Measurements from ENCODE around the gene GUCD1. TPM values are rescaled to one million over a fixed set of nuclear protein-coding genes. Genes with fewer than 3 reads are reported as not detected.
"Not testable (repeated sequence)": the region's sequence is repeated elsewhere in the genome, so short reads cannot be mapped to it uniquely, and the experiment has no call there.

Gene GUCD1
- 74.9 TPM for polyA plus RNA-seq (2012; ENCODE audit: insufficient read depth, insufficient read length)

- no peak for DNase-seq (ENCODE audit: low read depth, low spot score)
Observed at GRCh38 chr22:24554313-24555164, at the start of gene GUCD1. GUCD1 (minus strand) TSS chr22:24555138; CDS start chr22:24554991, 147 bp downstream.

GRCh38 chr22:24603770-24604629 is 49.1 kb upstream of the GUCD1 start:
- DNase-seq (ENCODE audit: low read depth, low spot score): peak; percentile 52
- peak overlapping the region; percentile 40 for H3K4me3 ChIP-seq (ENCODE audit: low read length)

More at GRCh38 chr22:24554313-24555164, at the start of gene GUCD1:
- peak within 1 kb of the TSS; percentile 91 for H3K4me3 ChIP-seq (ENCODE audit: low read length)

DNA sequence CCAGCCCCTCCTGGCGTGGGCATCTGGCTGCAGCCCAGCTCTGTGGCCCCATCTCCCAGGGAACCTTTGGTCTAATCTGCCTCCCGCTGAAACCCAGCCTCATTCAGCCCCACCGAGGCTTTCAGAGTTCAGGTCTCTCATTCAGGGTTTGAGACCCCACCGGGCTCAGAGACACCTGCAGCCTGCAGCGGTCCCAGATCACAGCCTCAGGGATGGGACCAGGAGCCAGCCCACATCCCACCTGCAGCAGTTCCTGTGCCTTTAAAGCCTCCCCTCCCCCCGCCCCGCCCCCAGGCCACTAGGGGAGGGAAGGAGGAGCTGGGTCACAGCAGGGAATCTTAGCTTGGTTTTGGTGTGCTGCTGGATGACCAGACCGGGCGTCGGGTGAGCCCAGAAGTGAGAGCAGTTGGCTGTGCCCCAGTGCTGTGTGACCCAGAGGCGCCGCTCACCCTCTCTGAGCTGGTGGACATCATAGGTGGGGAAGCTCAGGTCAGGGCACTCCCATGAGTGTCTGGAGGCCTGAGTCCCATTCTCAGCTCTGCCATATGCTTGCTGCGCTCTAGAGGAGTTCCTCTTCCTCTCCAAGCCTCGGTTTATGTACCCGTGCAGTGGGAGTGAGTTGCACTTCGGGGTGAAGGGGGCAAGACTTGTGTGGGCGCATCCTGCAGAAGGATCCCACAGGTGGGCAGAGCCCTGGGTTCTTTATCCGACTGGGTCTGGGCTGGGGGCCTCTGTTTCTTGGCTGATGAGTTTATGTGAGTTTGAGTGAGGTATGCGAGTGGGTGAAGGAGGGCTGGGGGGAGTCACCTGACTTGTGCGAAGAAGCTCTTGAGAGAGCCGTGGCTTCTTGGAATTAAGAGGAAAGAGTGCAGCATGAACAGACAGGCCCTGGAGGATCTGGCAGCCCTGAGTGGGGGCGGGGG is 48.2 kb upstream of the GUCD1 start, which contains the start of gene GGT1:
TSS of gene GGT1 (plus strand) at position 347 of the 923 bp plus-strand sequence. CDS start 7,889 bp downstream, outside the sequence.
- not testable (repeated sequence) for DNase-seq (ENCODE audit: low read depth, low spot score)
- H3K4me3 ChIP-seq (ENCODE audit: low read length): peak within 1 kb of the TSS; percentile 40

DNA sequence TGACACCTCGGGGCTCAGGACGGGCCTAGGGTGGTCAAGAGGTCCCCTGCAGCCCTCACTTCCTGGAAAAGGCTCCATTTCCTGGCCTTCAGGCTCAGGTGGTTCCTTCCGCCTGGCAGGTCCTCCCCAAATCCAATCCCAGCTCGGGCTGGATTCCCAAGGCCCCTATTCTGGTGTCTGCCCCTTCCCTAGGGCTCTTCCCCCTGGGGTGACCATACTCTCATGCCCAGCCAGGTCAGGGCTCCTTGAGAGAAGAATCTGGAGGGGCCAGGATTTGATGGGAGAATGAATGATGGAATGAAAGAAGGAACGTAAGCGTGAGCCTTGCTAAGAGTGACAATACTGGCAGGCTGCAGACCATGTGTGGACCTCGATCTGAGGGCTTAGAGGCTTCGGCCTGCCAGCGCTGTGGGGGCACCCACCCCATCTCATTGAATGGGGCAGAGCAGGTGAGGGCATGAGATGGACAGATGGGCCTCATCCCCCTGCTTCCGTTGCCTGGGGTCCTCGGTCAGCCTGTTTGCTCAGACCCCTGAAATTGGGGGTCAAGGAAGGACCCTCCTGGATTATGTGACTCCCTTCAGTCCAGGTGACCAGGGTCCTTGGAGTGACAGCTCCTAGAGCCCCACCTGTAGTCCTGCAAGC is 47.3 kb upstream of the GUCD1 start:
- DNase-seq (ENCODE audit: low read depth, low spot score); H3K4me3 ChIP-seq (ENCODE audit: low read length): not testable (repeated sequence)

GRCh38 chr22:24601217-24602104 is 46.5 kb upstream of the GUCD1 start:
- DNase-seq (ENCODE audit: low read depth, low spot score): no peak
- H3K4me3 ChIP-seq (ENCODE audit: low read length): no peak overlapping the region

DNA sequence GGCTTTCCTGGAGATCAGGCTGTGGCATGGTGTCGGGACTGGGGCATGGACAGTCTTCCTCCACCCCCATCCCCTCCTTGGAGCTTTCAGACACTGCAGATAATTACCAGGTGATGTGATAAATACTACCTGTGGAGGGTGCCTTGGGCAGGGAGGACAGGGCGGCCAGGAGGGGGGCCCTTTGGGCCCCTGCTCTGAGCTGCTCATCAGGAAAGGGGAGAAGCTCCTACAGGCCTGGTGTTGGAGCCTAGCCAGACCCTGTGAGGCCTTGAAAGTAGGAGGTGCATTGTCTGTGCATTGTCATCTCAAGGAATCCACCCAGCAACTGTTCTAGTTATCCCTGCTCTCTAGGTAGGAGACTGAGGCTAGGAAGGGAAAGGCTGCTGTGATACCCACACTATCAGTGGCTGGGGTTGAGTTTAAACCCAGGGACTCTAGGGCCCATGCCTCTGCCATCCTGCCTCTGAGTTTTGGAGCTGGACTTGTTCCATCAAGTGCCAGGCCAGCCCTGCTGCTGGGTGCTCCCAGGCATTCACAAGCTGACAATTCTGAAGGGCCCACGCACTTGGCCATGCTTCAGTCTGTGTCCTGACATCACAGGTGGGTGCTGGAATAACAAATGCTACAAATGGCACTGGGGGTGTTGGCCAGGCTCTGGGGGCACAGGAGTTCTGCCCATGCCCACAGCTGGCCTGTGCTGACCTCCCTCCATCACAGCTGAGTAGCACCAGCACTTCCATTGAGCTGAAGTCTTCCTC is 45.2 kb upstream of the GUCD1 start:
- not testable (repeated sequence) for H3K4me3 ChIP-seq (ENCODE audit: low read length); DNase-seq (ENCODE audit: low read depth, low spot score)

GRCh38 chr22:24599514-24599913 is 44.6 kb upstream of the GUCD1 start:
- no peak for DNase-seq (ENCODE audit: low read depth, low spot score)

DNA sequence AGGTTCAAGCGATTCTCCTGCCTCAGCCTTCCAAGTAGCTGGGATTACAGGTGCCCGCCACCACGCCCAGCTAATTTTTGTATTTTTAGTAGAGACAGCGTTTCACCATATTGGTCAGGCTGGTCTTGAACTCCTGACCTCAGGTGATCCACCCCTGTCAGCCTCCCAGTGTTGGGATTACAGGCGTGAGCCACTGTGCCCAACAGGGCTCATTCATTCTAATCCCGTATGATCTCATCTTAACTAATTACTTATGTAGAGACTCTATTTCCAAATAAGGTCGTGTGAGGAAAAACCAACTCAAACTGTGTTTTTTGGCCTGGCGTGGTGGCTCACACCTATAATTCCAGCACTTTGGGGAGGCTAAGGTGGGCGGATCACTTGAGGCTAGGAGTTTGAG is 42.1 kb upstream of the GUCD1 start:
- not testable (repeated sequence) for DNase-seq (ENCODE audit: low read depth, low spot score); H3K4me3 ChIP-seq (ENCODE audit: low read length)

More at GRCh38 chr22:24599514-24599913, 44.6 kb upstream of the GUCD1 start:
- H3K4me3 ChIP-seq (ENCODE audit: low read length): no peak overlapping the region

GRCh38 chr22:24595863-24596262 is 40.9 kb upstream of the GUCD1 start:
- no peak overlapping the region for H3K4me3 ChIP-seq (ENCODE audit: low read length)
- no peak for DNase-seq (ENCODE audit: low read depth, low spot score)

DNA sequence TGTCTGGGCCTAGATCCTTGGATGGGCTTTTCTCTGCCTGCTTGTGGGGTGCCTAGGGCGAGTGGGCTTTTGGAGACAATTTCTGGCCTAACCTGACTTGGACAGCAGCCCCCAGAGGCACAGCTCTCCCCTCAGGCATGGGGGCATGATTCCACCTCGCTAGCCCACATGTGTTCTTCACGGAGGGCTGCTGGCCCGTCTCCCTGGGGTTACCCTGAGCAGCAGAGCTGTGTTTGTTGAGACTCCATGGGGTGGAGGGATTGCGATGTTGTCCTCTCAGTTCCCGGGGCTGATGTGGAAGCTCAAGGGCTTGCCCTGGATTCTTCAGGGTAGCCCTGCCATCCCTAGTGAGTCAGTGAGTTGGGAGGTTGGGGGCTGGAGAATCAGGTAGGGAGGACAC is 40.3 kb upstream of the GUCD1 start:
- DNase-seq (ENCODE audit: low read depth, low spot score): no peak
- H3K4me3 ChIP-seq (ENCODE audit: low read length): no peak overlapping the region

DNA sequence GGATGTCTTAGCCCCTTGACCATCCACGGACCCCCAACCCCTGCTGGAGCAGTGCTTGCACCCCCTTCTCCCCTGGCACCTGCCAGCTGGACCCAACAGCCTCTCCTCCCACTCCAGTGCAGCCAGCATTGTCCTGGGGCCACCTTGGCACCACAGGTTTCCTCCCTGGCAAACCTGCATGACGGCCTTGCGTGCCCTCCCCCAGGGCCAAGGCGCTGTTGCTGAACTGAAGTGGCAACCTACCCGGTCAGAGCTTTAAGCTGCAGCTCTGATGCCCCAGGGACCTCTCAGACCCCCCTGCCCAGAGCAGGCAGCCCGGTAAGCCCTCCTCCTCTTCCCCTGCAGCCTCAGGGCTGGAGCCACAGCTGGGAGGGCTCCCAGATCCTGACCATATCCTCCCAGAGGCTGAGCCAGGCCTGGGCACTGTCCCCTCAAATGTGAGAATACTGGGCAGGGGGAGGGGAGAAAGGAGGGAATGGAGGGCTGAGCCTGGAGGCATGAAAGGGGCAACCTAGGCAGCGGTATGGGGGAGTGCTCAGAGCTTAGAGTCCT is 39.7 kb upstream of the GUCD1 start:
- H3K4me3 ChIP-seq (ENCODE audit: low read length): no peak overlapping the region
- no peak for DNase-seq (ENCODE audit: low read depth, low spot score)

GRCh38 chr22:24593836-24594568 is 39.1 kb upstream of the GUCD1 start:
- H3K4me3 ChIP-seq (ENCODE audit: low read length): no peak overlapping the region
- DNase-seq (ENCODE audit: low read depth, low spot score): no peak

GRCh38 chr22:24593559-24593835 is 38.6 kb upstream of the GUCD1 start:
- not testable (repeated sequence) for H3K4me3 ChIP-seq (ENCODE audit: low read length); DNase-seq (ENCODE audit: low read depth, low spot score)

DNA sequence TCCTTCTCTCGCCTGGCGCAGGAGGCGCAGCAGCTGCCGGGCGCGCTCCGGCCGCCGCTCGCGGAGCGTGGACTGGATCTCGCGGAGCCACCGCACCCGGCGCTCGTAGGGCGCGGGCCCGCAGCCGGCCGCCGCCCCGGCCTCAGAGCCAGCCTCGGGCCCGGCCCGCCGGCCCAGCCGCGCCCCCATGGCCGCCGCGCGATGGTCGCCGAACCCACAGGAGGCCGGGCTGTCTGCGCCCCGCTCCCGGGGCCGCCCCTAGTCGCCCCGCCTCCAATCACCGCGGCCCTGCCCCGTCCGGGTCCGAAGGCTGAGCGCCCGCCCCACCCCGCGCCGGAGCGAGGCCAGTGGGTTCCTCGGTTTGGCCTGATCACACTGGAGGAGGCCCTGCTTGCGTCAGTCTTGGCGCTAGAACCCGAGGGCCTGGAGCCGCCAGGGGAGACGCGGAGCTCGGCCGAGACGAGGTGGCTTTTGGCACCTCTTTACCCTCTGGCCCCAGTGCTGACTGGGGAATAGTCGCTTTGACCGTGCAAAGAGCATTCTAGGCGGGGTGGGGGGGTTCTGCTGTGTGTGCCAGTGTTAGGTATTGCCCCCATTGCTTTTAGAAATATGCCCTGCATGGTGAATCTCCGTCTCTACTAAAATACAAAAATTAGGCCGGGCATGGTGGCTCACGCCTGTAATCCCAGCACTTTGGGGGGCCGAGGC is 38.1 kb upstream of the GUCD1 start, which contains the start of gene LRRC75B:
TSS of gene LRRC75B (minus strand) at position 223 of the 708 bp plus-strand sequence. CDS start at position 189, 34 bp downstream.
- H3K4me3 ChIP-seq (ENCODE audit: low read length): no peak within 1 kb of the TSS
- DNase-seq (ENCODE audit: low read depth, low spot score): no peak
